Measurements from ENCODE around the gene MAP1LC3A.

DNA sequence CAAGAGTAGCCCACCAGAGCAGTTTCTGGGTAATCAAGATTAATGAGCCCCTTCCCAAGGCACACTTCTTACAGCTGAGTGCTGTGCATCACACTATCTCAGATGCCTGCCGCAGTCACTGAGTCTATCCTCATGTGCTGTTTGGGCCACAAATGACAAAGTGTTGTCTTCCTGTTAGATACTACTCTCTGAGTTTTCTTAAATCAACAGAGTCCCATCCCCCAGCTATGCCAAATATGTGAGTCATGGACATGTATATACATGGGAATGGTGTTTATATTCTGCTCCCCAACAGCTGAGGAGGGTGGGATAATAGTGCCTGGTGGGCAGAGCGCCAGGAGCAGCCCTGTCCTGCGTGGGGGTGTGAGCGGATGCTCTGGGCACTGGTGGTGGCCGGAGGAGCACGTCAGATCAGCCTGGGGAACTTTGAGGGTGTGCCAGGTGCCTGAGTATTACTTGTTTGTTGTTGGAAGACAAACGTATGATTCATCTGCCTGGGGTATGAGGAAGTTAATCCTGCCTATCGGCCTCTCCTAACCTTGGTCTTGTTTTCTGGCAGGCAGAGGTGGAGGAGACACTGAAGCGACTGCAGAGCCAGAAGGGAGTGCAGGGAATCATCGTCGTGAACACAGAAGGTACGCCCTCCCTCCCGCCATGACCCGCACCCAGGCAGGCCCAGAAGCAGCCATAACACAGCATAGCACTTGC, 32.7 kb upstream of the MAP1LC3A start:
- TF ChIP-seq, protein P1, sequence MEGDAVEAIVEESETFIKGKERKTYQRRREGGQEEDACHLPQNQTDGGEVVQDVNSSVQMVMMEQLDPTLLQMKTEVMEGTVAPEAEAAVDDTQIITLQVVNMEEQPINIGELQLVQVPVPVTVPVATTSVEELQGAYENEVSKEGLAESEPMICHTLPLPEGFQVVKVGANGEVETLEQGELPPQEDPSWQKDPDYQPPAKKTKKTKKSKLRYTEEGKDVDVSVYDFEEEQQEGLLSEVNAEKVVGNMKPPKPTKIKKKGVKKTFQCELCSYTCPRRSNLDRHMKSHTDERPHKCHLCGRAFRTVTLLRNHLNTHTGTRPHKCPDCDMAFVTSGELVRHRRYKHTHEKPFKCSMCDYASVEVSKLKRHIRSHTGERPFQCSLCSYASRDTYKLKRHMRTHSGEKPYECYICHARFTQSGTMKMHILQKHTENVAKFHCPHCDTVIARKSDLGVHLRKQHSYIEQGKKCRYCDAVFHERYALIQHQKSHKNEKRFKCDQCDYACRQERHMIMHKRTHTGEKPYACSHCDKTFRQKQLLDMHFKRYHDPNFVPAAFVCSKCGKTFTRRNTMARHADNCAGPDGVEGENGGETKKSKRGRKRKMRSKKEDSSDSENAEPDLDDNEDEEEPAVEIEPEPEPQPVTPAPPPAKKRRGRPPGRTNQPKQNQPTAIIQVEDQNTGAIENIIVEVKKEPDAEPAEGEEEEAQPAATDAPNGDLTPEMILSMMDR (conservative IDR thresholded peaks at IDR 0.05), result no peak
- no peak for TF ChIP-seq EZH2 (IDR thresholded peaks at IDR 0.05; ENCODE audit: low read depth)

Data from PC-9 (cell line).